GM12864 (cell line): ENCODE data around the gene DHX32.
A peak's percentile ranks its signal among the peaks of the same experiment; 100 is the strongest.
"Not testable (repeated sequence)": the region's sequence is repeated elsewhere in the genome, so short reads cannot be mapped to it uniquely, and the experiment has no call there.

Experiments
- DNase-seq: peaks from one replicate; pipeline ENCODE4 v3.0.0-alpha.2; 2011; ENCODE audit warnings: low read depth
- H3K4me3 ChIP-seq: 2 replicates; pipeline ENCODE4 v1.5.1; 2011; ENCODE audit warnings: mild to moderate bottlenecking, low read depth, low read length, control low read depth
- TF ChIP-seq, protein P1 (sequence below): IDR thresholded peaks from 2 replicates; pipeline ENCODE4 v1.5.1; 2011; ENCODE audit warnings: low read depth, mild to moderate bottlenecking, moderate library complexity, low read length, control low read depth, inconsistent platforms; ENCODE audit errors: missing control alignments

Gene DHX32

DNA sequence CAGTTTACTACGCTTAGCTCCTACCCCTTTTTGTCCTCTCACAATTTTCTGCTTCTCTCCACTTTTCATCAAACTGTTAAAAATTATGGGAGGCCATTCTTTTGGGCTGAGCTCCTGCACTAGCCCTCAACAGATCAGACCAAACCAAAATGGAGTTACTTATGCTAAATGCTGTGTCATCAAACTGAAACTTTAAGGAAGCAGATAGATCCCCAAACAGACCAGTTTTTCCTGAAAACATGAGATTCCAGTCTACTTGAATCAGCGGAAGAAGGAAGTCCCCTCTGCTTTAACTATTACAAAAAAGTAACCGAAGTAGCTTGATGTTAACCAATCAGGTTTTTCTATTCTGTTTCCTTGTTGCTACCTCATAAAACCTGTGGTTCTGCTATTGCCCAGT is 35.9 kb upstream of the DHX32 start:
- H3K4me3 ChIP-seq = no peak overlapping the region
- TF ChIP-seq, protein P1, sequence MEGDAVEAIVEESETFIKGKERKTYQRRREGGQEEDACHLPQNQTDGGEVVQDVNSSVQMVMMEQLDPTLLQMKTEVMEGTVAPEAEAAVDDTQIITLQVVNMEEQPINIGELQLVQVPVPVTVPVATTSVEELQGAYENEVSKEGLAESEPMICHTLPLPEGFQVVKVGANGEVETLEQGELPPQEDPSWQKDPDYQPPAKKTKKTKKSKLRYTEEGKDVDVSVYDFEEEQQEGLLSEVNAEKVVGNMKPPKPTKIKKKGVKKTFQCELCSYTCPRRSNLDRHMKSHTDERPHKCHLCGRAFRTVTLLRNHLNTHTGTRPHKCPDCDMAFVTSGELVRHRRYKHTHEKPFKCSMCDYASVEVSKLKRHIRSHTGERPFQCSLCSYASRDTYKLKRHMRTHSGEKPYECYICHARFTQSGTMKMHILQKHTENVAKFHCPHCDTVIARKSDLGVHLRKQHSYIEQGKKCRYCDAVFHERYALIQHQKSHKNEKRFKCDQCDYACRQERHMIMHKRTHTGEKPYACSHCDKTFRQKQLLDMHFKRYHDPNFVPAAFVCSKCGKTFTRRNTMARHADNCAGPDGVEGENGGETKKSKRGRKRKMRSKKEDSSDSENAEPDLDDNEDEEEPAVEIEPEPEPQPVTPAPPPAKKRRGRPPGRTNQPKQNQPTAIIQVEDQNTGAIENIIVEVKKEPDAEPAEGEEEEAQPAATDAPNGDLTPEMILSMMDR = no peak
- no peak for DNase-seq

- H3K4me3 ChIP-seq, DNase-seq: not testable (repeated sequence)
Observed at GRCh38 chr10:125913277-125913676, 32.2 kb upstream of the DHX32 start.

DNA sequence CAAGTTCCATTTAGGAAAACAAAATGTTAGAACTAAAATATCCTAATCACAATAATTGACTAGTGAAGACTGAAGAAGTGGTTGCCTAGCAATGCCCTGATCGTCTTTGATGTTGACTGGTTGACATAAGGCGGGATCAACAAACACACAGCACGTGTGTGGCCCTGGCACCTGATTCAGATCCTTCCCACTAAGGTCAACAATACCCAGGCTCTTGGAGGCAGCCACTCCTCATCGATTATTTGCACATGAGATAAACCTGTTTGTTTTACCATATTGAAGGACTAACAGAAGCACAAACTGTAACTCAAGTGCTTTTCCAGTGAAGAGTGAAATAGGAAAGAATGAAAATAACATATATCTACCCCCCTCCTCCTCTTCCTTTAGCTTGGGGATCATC is 30.9 kb upstream of the DHX32 start:
- H3K4me3 ChIP-seq = no peak overlapping the region
- TF ChIP-seq, protein P1 = no peak
- DNase-seq = no peak

GRCh38 chr10:125911145-125911544 is 30.1 kb upstream of the DHX32 start:
- no peak overlapping the region for H3K4me3 ChIP-seq
- TF ChIP-seq, protein P1 = no peak
- DNase-seq = no peak

GRCh38 chr10:125909491-125909890 is 28.4 kb upstream of the DHX32 start:
- H3K4me3 ChIP-seq, DNase-seq: not testable (repeated sequence)

GRCh38 chr10:125908813-125909212 is 27.7 kb upstream of the DHX32 start:
- H3K4me3 ChIP-seq, DNase-seq: not testable (repeated sequence)

DNA sequence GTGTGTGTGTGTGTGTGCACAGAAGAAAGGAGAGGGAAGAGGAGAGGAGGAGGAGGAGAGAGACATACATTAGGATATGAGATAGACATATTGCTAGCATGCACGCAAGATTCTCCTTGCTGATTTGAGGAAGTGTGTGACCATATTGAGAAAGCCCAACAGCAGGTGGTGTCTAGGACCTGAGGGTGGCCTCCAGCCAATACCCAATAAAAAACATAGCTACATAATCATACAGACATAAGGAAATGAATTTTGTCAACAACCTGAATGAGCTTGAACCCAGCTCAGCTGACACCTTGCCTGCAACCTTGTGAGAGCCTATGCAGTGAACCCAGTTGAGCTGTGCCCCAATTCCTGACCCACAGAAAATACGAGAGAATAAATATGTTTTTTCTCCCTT is 26.5 kb upstream of the DHX32 start:
- DNase-seq, H3K4me3 ChIP-seq: not testable (repeated sequence)

GRCh38 chr10:125905069-125905994 is 24.2 kb upstream of the DHX32 start:
- not testable (repeated sequence) for DNase-seq, H3K4me3 ChIP-seq

- not testable (repeated sequence) for DNase-seq, H3K4me3 ChIP-seq
Observed at GRCh38 chr10:125903135-125903640, 22.1 kb upstream of the DHX32 start.

DNA sequence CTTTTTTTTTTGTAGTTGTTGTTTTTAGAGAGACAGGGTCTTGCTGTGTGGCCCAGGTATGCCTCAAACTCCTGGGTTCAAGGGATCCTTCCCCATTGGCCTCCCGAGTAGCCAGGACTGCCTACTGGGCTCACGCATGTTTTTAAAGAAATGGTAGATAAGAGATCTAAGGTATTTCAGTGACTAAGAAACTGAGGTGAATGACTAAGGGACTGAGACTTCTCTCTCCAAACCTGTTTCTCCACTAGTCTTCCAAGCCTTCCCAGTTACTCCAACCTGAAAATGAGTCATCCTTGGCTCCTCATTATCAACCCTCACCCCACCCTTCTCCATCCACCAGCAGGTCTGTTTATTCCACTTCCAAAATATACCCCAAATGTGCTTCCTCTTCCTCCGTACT is 19.9 kb upstream of the DHX32 start:
- H3K4me3 ChIP-seq, DNase-seq: not testable (repeated sequence)

GRCh38 chr10:125897317-125897716 is 16.2 kb upstream of the DHX32 start:
- not testable (repeated sequence) for DNase-seq, H3K4me3 ChIP-seq

GRCh38 chr10:125896088-125896934 is 15.2 kb upstream of the DHX32 start, which contains the start of gene FANK1:
Gene FANK1 (plus strand): TSS chr10:125896564. CDS start chr10:125896643, 79 bp downstream.
- peak within 1 kb of the TSS; percentile 69 for H3K4me3 ChIP-seq
- DNase-seq = peak; percentile 53

DNA sequence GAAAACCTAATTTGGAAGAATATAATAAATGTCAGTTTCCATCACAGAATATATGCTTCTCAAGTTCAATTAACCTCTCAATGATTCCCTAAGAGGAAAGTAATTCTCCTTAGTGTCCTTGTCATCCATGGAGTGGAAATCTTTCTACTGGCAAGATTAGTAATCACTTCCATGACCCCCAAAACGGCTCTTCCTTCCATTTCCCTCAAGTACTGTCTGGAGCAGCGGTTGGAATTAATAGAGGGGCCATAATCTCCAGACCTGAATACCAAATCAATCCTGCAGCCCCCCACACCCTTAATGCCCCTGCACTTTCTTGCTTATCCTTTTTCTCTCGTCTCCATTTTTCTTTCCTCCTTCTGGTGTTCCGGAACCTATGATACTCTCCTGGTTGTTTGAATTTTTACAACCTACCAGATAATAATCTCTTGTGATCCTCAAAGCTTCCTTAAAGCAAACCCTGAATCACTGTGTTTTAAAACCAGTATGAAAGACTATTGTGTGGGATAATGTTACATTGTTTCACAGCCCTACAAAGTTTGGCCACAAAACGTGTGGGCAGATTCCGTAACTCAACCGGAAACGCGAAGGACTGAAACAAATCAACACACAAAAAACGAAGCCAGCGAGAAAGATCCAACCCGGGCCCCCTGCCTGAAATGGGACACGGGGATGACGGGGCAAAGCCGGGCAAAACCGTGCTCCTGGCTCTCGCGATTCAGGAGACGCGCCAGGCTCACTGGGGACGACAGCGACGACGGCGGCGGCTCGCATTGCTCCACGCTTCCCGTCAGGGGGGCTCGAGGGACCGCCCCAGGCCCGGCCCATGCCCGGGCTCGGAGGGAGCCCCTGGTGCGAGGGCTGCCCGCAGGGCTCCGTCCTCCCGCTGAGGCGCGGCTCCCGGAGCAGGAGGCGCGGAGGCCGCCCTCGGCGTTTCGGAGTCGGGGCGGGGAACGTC is 14.3 kb upstream of the DHX32 start:
- peak overlapping the region; percentile 69 for H3K4me3 ChIP-seq
- not testable (repeated sequence) for DNase-seq

- DNase-seq, H3K4me3 ChIP-seq: not testable (repeated sequence)
Observed at GRCh38 chr10:125894176-125894575, 13.1 kb upstream of the DHX32 start.
